Spleen (tissue), 7 donors: Measurements from ENCODE around the gene LCE6A.

Source experiments
- POLR2A ChIP-seq, 3 donors: fragments of 450-650 bp; IDR thresholded peaks; one replicate each; pipeline ENCODE4 v1.5.1; 2017; ENCODE audit warnings: antibody characterized with exemption in 3 of 3, mild to moderate bottlenecking in 1 of 3
- TF ChIP-seq, protein P1 (sequence below), 11 experiments: fragments of 200-600 bp in 7 of 11; fragments of 450-650 bp in 4 of 11; sonication (generic) in 4 of 11; IDR thresholded peaks in 8 of 11; conservative IDR thresholded peaks in 3 of 11; 1 replicate in 7 of 11; 2 replicates in 4 of 11; pipeline versions ENCODE4 v1.4.0 to v1.8.0; 2016 to 2021; ENCODE audit warnings: antibody characterized with exemption in 11 of 11, inconsistent platforms in 4 of 11, mild to moderate bottlenecking in 1 of 11
- donor health status: DM: no; HTN: no; CAD: no; lungs with moderate emphysema.
- donor health status: DM: no; HTN: no; CAD: no.
- donor health status: DM: no; HTN: no; CAD: no.

DNA sequence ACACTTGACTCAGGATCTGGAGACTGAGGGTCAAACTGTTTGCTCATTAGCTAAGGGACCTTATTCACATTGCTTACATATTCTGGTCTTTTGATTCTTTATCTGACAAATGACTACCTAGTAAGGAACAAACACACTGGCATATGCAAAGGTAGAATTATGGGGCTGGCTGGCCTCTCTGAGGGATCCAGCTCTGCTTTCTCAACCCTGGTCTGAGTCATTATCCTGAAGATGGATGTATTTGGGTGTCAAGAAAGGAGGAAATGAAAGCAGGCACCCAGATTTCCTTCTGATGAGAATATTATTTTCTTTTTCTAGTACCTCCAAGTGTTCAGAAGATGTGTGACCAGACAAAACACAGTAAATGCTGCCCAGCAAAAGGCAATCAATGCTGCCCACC lies 41.4 kb downstream of the LCE6A start:
- TF ChIP-seq POLR2A (IDR thresholded peaks at IDR 0.05): no peak
- TF ChIP-seq, protein P1, sequence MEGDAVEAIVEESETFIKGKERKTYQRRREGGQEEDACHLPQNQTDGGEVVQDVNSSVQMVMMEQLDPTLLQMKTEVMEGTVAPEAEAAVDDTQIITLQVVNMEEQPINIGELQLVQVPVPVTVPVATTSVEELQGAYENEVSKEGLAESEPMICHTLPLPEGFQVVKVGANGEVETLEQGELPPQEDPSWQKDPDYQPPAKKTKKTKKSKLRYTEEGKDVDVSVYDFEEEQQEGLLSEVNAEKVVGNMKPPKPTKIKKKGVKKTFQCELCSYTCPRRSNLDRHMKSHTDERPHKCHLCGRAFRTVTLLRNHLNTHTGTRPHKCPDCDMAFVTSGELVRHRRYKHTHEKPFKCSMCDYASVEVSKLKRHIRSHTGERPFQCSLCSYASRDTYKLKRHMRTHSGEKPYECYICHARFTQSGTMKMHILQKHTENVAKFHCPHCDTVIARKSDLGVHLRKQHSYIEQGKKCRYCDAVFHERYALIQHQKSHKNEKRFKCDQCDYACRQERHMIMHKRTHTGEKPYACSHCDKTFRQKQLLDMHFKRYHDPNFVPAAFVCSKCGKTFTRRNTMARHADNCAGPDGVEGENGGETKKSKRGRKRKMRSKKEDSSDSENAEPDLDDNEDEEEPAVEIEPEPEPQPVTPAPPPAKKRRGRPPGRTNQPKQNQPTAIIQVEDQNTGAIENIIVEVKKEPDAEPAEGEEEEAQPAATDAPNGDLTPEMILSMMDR (IDR thresholded peaks at IDR 0.05 in 8 of 11, conservative IDR thresholded peaks at IDR 0.05 in 3 of 11): no peak
